GM12875 (cell line): ENCODE results near the gene ZNF681.
A peak's percentile ranks its signal among the peaks of the same experiment; 100 is the strongest.

Source experiments
- H3K4me3 ChIP-seq: one replicate; pipeline ENCODE4 v1.5.1; 2011; ENCODE audit warnings: low read depth, low read length, control low read depth
- TF ChIP-seq, protein P1 (sequence below): IDR thresholded peaks from 2 replicates; pipeline ENCODE4 v1.5.1; 2011; ENCODE audit warnings: low read depth, mild to moderate bottlenecking, control low read depth, inconsistent platforms, low read length, moderate library complexity, borderline replicate concordance; ENCODE audit not compliant: insufficient read depth

ZNF681 gene

DNA sequence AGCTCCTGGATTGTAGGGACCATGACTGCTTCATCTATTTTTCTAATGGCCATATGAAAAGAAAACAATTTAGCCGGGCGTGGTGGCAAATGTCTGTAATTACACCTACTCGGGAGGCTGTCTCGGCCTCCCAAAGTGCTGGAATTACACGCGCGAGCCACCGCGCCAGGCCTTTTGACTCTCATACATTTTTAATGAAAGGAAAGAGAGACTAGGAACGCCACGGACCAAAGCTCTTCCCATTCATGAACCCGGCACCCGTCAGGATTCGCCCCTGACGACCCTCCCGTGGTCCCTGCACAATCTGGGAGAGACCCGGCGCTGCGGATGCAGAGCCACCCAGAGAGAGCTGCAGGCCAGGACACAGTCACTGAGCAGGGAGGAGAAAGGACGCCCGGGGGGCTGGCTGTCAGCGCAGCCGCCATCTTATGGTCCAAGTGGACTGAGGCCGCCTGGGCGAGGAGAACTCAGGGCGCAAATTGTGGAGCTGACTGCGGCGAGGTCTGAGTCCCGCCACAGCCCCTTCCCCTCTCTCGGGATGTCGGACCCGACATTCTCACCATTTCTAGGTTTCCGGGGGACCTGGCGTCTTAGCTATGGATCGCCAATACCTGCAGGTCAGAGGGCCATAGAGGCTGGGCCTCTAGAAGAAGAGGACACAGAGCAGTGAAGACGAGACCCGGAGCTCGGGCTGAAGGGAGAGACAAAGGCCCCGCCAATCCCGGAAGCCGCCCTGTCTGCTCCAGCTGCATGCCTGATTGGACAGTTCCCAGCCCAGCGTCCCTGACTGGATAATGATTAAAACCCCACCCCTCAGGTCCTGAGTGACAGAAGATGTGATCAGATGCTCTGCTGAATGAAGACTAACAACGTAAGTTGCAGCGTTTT is at the start of gene ZNF681:
Gene ZNF681 (minus strand): TSS at position 705 of the 888 bp plus-strand sequence. CDS start 142 bp downstream, at position 563.
- peak within 1 kb of the TSS; percentile 43 for H3K4me3 ChIP-seq

DNA sequence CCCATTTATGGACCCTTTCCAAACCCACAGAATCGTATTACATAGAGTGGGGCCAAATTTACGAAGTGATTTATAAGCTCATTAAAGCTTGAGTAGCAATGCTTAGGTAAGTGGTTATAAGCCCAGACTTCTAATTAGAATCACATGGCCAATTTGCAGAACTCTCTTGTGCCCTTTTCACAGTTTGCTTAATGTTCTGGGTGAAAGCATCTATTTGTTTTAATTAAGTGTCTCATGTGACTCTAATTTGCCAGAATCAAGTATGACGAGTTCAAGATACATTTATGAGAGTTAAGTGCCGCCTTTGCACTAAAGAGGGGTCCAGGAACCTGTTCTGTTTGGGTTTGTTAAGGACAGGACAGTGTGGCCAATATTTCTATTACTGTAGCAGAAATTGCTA is 46.0 kb upstream of the ZNF681 start:
- H3K4me3 ChIP-seq = no peak overlapping the region
- TF ChIP-seq, protein P1, sequence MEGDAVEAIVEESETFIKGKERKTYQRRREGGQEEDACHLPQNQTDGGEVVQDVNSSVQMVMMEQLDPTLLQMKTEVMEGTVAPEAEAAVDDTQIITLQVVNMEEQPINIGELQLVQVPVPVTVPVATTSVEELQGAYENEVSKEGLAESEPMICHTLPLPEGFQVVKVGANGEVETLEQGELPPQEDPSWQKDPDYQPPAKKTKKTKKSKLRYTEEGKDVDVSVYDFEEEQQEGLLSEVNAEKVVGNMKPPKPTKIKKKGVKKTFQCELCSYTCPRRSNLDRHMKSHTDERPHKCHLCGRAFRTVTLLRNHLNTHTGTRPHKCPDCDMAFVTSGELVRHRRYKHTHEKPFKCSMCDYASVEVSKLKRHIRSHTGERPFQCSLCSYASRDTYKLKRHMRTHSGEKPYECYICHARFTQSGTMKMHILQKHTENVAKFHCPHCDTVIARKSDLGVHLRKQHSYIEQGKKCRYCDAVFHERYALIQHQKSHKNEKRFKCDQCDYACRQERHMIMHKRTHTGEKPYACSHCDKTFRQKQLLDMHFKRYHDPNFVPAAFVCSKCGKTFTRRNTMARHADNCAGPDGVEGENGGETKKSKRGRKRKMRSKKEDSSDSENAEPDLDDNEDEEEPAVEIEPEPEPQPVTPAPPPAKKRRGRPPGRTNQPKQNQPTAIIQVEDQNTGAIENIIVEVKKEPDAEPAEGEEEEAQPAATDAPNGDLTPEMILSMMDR = no peak

More for the DNA sequence above, at the start of gene ZNF681:
- TF ChIP-seq, protein P1 = 0 out of 2 replicates have a peak, but pooled peaks have one; percentile 20

DNA sequence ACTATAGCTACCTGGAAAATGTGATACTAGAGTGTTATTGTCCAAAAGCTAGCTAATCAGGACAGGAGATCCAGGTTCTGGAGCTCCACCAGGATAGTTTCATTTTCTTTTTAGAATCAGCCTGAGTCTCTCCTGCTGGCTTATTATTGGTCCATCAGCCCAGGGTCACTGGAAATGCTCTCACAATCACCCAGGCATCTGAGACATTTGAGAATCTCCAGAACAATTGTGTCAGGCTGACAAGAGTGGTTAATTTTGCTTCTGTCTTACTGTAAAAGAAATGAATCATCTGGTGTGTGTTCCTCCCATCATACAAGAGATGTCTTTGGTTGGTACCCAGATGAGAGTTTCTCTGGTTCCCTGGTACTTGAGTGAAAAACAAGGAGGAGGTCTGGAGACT is 43.6 kb upstream of the ZNF681 start:
- H3K4me3 ChIP-seq = no peak overlapping the region
- TF ChIP-seq, protein P1 = no peak

DNA sequence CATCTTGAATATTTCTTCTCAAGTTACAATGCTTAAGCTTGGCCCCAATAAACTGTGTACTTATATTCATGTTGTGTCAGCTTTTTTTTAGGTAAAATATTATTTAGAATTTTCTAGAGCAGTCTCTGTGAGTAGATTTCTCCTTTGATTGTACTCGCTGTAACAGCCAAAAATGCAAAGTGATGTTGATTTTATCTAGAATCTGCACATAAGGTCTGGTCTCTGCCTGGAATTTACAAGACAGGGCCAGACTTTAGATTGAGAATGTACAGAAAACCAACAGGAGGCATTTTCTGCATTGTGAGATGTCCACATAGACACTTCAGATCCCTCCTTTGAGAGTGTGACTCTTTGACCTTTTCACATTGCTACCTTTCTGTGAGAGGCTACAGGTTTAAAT is 43.1 kb upstream of the ZNF681 start:
- no peak overlapping the region for H3K4me3 ChIP-seq
- TF ChIP-seq, protein P1 = no peak

DNA sequence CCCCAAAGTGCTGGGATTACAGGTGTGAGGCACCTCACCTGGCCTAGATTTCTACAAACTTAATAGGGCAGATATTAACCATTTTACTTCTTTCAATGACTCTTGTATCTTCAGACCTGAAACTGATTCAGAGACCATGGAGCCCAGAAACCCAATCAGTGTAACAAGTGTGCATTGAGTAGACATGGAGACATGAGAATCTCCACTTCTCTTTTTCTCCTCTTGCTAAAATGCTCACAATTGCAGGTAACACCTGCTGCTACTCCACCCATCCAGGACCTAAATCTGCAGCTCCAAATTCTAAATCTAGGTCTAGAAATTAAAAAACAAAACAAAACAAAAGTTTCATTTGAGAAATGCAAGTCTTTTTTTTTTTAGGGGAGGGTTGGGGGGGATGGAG is 42.2 kb upstream of the ZNF681 start:
- no peak overlapping the region for H3K4me3 ChIP-seq
- TF ChIP-seq, protein P1 = no peak

DNA sequence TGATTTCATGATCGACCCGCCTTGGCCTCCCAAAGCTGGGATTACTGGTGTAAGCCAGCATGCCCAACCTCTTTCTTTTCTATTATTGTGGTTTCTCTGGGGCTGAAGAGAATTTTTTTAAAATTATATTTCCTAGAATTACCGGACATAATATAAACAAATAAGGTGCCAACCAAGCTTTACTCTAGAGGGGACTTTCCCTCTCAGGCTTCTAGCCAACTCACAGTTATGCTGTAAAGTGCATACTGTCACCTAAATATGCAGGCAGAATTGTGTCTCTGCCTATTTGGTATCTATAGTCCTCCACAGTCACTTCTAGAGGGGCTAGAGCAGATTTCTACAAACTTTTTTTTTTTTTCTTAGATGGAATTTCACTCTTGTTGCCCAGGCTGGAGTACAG is 41.6 kb upstream of the ZNF681 start:
- TF ChIP-seq, protein P1 = no peak
- H3K4me3 ChIP-seq = no peak overlapping the region

DNA sequence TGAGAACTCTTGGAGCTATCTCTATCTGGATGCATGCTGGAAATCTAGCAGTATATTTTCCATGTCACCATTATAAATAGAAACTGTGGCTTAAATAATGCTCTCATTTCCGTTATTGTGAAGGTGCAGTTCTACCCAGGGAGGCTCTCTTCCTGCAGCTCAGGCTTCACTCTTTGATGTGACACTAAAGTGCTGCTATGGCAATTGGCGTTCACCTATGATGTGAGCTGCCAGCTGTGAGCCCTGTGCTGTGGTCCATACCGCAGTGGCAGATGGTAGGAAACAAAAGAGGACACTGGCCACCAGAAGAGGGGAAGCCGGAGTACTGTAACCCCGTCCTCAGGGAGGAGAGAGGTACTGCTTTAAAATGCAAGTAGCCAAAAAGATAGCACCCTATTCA is 40.6 kb upstream of the ZNF681 start:
- TF ChIP-seq, protein P1 = no peak
- no peak overlapping the region for H3K4me3 ChIP-seq
